HUDEP-2 (cell line): ENCODE measurements around the gene SLFNL1.

ENCODE experiments used
- DNase-seq, 76 experiments: peaks; one replicate each; lab custom pipeline; 2025; ENCODE audit not compliant: unreplicated experiment in 76 of 76; lab: John Stamatoyannopoulos, UW

SLFNL1 gene

GRCh38 chr1:40987439-40988276 lies 33.9 kb downstream of the SLFNL1 start:
- no peak for DNase-seq

DNA sequence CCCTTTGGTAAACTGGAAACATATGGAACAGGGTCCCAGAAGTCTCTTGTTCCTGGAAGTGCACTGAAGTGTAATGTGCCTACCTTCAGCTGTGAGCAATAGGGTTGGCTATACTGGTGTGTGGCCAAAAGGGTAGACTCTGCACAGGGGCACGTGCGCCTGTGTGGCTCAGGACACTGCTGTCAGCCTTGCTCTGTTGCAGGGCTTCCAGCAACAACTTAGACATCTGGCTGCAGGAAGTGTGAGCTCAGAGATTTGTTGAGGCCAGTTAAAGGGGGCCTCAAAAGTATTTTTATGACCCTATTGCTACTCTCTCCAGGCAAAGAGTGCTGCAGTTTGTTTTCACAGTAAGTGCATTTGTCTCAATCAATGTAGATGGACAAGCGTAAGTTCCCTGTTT lies 34.6 kb downstream of the SLFNL1 start:
- no peak for DNase-seq

DNA sequence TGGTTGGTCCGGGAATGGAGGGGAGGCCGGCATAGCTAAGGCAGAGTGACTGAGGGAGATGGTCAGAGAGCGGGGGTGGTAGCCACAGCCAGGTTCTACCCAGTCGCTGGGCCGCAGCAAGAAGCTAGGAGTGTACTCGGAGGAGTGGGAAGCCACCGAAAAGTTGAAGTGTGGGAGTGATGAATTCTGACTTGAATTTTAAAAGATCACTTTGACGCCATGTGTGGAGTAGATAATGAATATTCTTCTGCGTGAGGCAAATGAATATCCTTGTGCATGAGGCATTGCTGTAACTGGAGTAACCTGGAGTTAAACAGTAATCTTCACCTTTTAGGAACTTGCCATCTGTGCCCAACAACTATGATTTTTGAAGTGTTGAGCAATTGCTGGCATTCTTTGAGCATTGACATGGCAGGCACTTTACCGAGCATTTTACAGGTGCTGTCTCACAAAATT lies 35.2 kb downstream of the SLFNL1 start:
- no peak for DNase-seq

- no peak for DNase-seq
Measured at GRCh38 chr1:40985875-40986274, 35.6 kb downstream of the SLFNL1 start.

- DNase-seq, result no peak
Measured at GRCh38 chr1:40985161-40985560, 36.4 kb downstream of the SLFNL1 start.

- DNase-seq, result no peak
Measured at GRCh38 chr1:40984531-40984930, 37.0 kb downstream of the SLFNL1 start.

GRCh38 chr1:40984066-40984465 lies 37.5 kb downstream of the SLFNL1 start:
- DNase-seq, result no peak

- DNase-seq, result no peak
Measured at GRCh38 chr1:40983286-40983685, 38.2 kb downstream of the SLFNL1 start.

DNA sequence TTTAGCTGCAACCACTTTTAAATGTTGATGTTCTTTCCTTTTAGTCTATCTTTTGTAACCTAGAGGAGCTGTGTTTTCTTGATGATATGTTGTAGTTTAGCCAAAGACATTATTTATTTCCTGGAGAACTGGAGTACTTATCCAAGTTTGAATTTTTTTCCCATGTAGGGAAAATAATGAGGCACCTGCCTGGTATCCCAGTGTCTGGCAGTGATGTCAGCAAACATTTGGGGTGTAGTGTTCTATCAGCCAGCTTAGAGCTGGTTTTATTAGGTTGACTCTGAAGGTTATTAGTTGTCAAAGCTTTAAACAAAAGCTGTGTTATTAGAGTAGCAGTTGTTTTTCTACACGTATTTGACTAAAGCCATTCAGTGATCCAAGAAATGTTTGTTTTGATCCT lies 38.8 kb downstream of the SLFNL1 start:
- no peak for DNase-seq

DNA sequence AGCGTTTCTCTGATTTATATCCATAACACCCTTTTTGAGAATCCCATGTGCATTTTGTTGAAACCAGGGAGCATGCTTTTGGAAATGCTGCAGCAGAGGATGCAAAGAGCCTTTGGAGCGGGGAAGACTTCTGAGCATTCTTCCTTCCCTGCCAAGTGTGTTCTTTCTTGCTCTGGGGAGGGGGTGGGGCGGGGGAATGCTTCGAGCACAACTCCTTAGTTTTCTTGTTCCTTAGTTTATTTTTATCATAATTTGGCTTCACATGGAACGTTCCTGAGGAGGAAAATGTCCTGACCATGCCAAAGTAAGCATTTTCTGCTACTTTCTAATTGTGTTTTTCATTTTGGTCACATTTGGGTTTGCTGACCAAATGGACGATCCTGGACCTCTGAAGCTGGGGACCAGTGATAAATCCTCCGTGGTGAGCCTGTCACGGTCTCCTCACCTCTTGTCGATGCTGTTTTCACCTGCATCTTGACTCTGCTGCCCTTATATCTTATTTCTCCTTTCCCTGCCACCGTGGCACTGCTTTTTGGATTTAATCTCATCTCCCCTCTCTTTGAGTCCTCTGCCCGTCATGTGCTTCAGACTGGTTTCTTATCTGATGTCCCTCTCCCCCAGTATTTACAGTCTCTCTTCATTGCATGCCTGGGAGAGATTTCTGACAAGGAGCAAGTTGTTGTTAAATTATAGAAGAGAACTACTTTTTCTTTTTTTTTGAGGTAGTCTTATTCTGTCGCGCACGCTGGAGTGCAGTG lies 39.7 kb downstream of the SLFNL1 start:
- peak in 9 of 76 experiments; percentile 0 to 17 (median 6) for DNase-seq

DNA sequence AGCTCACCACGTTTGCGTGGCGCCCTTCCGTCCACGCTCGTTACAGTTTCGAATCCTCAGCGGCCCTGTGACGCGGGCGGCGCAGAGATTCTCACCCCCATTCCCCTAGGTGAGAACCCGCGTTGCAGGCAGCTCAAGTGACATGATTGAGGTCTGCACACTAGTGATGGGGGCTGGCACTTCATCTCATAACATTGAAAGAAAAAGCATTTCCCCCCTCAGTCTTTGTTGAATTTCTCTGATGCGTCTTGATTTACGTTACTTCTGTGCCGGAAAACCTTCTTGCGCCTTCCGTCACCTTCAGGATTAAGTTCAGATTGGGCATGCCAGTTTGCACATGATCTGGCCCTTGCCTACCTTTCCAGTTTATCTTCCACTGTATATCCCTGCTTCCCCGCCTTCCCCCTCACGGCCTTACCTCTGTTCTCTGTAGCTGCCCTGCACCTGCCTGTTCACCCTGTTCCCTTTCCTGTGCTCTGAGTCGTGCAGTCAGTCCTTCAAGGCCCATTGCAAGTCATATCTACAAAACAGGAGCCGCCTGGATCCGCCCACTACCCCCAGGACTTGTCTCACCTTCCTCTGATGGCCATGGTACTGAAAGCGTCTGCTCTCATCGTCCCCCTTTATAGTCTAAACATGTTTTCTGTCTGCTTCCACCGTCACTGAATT lies 40.9 kb downstream of the SLFNL1 start:
- peak in 23 of 76 experiments; percentile 1 to 34 (median 8) for DNase-seq

DNA sequence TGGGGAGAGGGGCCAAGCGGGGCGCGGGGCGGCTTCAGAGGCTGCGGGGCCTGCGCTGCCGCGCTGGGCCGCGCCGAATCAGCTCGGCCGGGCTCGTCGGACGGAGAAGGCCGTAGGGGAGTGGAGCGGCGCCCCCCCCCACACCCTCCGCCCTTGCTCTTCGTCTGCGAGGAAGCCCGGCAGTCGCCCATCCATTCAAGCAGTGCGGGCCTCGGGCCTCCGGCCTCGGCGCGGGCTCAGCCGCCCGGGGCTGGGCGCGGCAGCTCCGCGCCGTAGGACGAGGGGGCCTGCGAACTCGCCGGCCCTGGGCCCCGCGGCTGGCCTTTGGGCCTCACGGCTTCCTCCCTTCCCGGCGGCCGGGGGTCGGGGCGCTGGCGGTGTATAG lies 41.5 kb downstream of the SLFNL1 start:
- peak in 2 of 76 experiments; percentile 38 to 40 for DNase-seq

- peak in 74 of 76 experiments; percentile 31 to 98 (median 89) for DNase-seq
Measured at GRCh38 chr1:40979241-40980067, 42.1 kb downstream of the SLFNL1 start, which contains the start of gene CTPS1. Gene CTPS1, plus strand, starts transcription at chr1:40979696. Its CDS starts 3,595 bp downstream, at chr1:40983291.

GRCh38 chr1:40978886-40979240 lies 42.7 kb downstream of the SLFNL1 start:
- DNase-seq, result no peak

- no peak for DNase-seq
Measured at GRCh38 chr1:40977716-40978115, 43.8 kb downstream of the SLFNL1 start.

DNA sequence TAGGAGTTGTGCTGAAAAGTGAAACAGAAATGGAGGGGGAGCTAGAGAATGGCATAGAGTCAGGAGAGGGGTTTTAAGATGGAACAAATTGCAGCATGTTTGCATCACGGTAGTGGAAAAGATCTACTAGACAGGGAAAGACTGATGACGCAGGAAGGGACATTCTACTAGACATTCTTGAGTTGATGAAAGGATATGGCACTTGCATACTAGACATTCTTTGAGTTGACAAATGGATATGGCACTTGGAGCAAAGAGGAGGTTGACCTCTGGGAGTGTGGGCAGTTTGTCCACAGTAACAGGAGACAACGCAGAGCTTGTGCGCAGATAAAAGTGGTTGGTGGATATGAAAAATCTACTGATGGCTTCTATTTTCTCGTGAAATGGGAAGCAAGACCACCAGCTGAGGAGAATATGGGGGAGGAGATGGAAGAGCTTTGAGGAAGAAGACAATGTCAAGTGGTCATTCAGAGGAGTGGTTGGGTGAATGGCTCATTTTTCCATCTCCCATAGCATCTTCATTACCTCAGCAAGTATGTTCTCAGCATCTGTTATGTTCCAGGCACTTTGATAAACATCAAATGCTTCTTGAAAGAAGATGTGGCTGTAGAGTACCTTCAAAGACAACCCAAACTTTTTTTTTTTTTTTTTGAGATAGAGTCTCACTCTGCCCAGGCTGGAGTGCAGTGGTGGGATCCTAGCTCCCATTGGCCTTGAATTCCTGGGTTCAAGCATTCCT lies 44.4 kb downstream of the SLFNL1 start:
- no peak for DNase-seq

DNA sequence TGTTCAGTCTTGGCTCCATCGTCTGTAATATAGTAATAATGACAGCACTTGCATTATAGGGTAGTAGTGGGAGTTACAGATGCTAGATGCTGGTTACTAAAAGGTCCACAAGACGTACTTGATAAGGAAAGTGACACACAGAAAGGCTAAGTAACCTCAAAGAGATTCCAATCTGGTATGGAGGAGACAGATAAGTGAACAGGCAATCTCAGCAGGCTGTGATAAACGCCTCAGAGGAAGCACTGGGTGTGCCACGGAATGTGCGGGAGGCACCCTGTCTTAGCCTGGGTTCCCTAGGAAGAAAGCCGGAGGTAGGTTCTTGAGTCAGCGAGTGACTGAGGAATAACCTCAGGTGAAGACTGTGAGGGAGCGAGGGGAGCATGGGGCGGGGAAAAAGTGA lies 46.6 kb downstream of the SLFNL1 start:
- peak in 31 of 76 experiments; percentile 1 to 72 (median 32) for DNase-seq

GRCh38 chr1:40973912-40974311 lies 47.6 kb downstream of the SLFNL1 start:
- DNase-seq, result no peak

DNA sequence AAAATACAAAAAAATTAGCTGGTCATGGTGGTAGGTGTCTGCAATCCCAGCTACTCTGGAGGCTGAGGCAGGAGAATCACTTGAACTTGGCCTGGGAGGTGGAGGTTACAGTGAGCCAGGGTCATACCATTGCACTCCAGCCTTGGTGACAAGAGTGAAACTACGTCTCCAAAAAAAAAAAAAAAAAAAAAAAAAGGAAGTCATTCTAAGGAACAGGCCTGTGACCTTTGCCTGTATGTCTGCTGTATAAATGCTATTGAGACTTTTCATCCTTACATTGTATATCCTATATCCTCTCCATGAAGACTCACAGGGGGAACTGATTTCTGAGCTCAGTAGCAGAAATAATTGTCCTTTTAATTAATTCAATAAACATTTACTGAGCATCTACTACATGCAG lies 49.6 kb downstream of the SLFNL1 start:
- no peak for DNase-seq

DNA sequence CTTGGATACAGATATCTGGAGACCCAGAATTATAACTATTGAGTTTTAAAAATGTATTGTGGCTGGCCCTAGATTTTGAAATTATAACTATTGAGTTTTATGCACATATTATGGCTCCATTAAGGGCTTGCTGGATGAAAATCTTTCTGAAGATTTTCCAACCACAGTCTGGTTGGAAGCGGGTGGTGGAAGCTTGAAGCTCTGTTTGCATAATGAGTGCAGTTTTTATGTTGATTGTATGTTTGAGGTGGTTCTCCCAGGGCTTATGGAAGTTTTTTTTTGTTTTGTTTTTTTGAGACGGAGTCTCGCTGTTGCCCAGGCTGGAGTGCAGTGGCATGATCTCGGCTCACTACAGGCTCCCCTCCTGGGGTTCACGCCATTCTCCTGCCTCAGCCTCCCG lies 52.1 kb downstream of the SLFNL1 start:
- DNase-seq, result no peak
